ENCODE data around the gene BCL2L2.

The BCL2L2 gene

DNA sequence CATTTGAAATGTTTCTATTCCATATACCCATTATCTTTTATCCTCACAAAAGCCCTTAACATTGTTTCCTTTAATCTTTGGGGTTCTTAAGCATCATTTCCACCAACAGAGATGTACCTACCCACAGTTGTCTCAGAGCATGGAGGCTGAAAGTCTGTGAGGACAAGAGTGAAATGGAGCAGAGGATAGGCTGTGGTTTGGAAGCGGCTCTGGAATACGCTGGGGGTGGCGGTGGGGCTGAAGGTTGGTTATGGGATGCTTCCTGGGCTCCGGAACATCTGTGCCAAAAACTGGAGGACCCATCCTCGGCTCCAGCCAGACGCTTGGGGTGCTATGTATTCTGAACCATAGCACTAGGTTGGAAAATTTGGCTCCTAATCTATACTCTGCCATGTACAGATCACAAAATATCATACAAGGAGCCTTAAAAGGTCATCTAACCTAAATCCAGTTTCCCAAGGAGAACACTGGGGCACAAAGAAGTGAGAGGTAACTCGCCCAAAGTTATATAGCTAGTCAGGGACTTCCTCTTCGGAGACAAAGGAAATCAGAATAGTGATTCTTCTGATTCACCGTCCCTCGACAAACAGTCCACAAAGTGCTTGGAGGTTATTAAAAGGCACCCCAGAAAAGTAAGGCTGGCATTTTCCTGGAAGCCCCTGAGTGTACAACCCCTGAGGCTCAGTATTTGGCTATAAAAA, 6.5 kb upstream of the BCL2L2 start:
- Histone ChIP-seq H3K9me3 (ENCODE audit: control insufficient read depth, insufficient read depth, low read depth, low read length) (no peaks in the 10 kb centered on the region), H3K36me3 (ENCODE audit: control insufficient read depth in 2 of 2, insufficient read depth in 1 of 2, low read length in 2 of 2) (peaks cover 4 to 24% of the 10 kb centered on the region in 2 experiments), H3K4me3 (ENCODE audit: low read depth, low read length) (no peak overlapping the region; the same call in 1 of the 2 replicates), H3K27ac (ENCODE audit: extremely low read depth, low read depth, low read length) (peak overlapping the region; percentile 97), H3K4me1 (ENCODE audit: control insufficient read depth, insufficient read depth, low read length) (peaks cover 7% of the 10 kb centered on the region; the same call in 1 of the 2 replicates)
- POLR2A ChIA-PET: interaction anchor here (1.1 to 8.1 kb wide), 5 partner anchors 14 to 257 kb away, joined by 3 to 170 read pairs (median 12); partner anchors contain the start of genes HOMEZ and PABPN1
- CTCF ChIA-PET: interaction anchor here (0.8 to 3.3 kb wide), 9 partner anchors 14 to 179 kb away, joined by 3 to 12 read pairs (median 4); partner anchors contain the start of genes HOMEZ and PABPN1
- TF ChIP-seq ZNF600 (tag by site-specific recombination; IDR thresholded peaks at IDR 0.05) (0 out of 2 replicates have a peak, but pooled peaks have one; percentile 17), ZNF830 (tag by site-specific recombination; IDR thresholded peaks at IDR 0.05; ENCODE audit: low read depth) (no peak)

DNA sequence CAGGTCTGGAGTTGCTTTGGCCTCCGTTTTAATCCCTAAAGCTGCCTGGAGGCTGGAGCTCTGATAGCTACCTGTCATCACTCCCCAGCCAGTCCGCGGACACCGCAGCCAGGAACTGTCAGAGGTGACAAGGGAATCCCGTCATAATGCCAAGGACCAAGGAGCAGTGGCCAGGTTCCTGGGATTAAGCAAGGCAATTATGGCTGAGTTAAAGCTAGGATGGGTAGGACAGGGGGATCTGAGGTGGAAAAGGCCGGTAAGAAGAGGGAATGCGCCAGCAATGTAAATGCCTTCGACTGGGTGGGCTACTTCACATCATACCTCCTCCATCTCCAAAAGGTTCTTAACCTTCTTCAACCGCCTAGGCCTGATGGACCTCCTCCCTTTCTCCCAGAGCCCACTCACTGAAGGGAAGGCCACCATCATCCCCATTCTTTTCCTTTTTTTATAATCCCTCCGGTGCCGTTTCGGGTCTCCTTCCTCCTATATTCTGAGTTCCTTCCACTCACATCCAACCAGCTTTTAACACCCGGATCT, 5.9 kb upstream of the BCL2L2 start:
- ChIA-PET POLR2A (interaction anchor here (1.1 to 8.1 kb wide), 6 partner anchors 8 to 256 kb away, joined by 3 to 170 read pairs (median 16); partner anchors contain the start of genes HOMEZ and PABPN1), CTCF (interaction anchor here (0.5 to 3.3 kb wide), 14 partner anchors 14 to 914 kb away, joined by 3 to 12 read pairs (median 4); partner anchors contain the start of genes HOMEZ and PABPN1)
- H3K27ac ChIP-seq (ENCODE audit: extremely low read depth, low read depth, low read length): peak overlapping the region; percentile 97
- H3K9me3 ChIP-seq (ENCODE audit: control insufficient read depth, insufficient read depth, low read depth, low read length): no peaks in the 10 kb centered on the region
- peaks cover 4 to 24% of the 10 kb centered on the region in 2 experiments for H3K36me3 ChIP-seq (ENCODE audit: control insufficient read depth in 2 of 2, insufficient read depth in 1 of 2, low read length in 2 of 2)
- H3K4me3 ChIP-seq (ENCODE audit: low read depth, low read length): peak overlapping the region; percentile 66
- H3K4me1 ChIP-seq (ENCODE audit: control insufficient read depth, insufficient read depth, low read length): peaks cover 8% of the 10 kb centered on the region; the same call in 1 of the 2 replicates
- TF ChIP-seq, protein P1, sequence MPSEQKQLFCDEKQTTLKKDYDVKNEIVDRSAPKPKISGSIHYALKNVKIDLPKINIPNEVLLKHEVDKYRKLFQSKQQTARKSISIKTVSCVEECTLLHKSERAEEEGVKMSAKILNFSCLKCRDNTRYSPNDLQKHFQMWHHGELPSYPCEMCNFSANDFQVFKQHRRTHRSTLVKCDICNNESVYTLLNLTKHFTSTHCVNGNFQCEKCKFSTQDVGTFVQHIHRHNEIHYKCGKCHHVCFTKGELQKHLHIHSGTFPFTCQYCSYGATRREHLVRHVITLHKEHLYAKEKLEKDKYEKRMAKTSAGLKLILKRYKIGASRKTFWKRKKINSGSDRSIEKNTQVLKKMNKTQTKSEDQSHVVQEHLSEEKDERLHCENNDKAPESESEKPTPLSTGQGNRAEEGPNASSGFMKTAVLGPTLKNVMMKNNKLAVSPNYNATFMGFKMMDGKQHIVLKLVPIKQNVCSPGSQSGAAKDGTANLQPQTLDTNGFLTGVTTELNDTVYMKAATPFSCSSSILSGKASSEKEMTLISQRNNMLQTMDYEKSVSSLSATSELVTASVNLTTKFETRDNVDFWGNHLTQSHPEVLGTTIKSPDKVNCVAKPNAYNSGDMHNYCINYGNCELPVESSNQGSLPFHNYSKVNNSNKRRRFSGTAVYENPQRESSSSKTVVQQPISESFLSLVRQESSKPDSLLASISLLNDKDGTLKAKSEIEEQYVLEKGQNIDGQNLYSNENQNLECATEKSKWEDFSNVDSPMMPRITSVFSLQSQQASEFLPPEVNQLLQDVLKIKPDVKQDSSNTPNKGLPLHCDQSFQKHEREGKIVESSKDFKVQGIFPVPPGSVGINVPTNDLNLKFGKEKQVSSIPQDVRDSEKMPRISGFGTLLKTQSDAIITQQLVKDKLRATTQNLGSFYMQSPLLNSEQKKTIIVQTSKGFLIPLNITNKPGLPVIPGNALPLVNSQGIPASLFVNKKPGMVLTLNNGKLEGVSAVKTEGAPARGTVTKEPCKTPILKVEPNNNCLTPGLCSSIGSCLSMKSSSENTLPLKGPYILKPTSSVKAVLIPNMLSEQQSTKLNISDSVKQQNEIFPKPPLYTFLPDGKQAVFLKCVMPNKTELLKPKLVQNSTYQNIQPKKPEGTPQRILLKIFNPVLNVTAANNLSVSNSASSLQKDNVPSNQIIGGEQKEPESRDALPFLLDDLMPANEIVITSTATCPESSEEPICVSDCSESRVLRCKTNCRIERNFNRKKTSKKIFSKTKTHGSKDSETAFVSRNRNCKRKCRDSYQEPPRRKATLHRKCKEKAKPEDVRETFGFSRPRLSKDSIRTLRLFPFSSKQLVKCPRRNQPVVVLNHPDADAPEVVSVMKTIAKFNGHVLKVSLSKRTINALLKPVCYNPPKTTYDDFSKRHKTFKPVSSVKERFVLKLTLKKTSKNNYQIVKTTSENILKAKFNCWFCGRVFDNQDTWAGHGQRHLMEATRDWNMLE (tag by site-specific recombination; conservative IDR thresholded peaks at IDR 0.05; ENCODE audit: low read depth): no peak
- TF ChIP-seq AEBP2 (tag by site-specific recombination; IDR thresholded peaks at IDR 0.05; ENCODE audit: borderline replicate concordance): no peak
- no peak for TF ChIP-seq ZNF610 (tag by site-specific recombination; IDR thresholded peaks at IDR 0.05; ENCODE audit: borderline replicate concordance)
- peak; percentile 59; the same call in 1 of the 2 replicates for TF ChIP-seq PRDM10 (tag by site-specific recombination; IDR thresholded peaks at IDR 0.05)

All from HEK293 (cell line).